Thyroid gland (tissue), 4 donors: ENCODE measurements around the gene SDSL.

Source experiments
- CTCF ChIP-seq, 6 experiments: fragments of 200-600 bp in 3 of 6; fragments of 450-650 bp in 3 of 6; sonication (generic) in 3 of 6; IDR thresholded peaks; one replicate each; pipeline ENCODE4 v1.5.1; 2016 to 2019; ENCODE audit warnings: antibody characterized with exemption in 6 of 6, mild to moderate bottlenecking in 2 of 6, inconsistent platforms in 1 of 6, moderate library complexity in 1 of 6
- POLR2A ChIP-seq, 2 donors: fragments of 450-650 bp; IDR thresholded peaks; one replicate each; pipeline ENCODE4 v1.6.1; 2017; ENCODE audit warnings: antibody characterized with exemption in 2 of 2, mild to moderate bottlenecking in 2 of 2, moderate library complexity in 1 of 2

- TF ChIP-seq POLR2A (IDR thresholded peaks at IDR 0.05), result no peak
- TF ChIP-seq CTCF (IDR thresholded peaks at IDR 0.05), result no peak
Observed at GRCh38 chr12:113387631-113388030, 34.5 kb upstream of the SDSL start.
